Pulmonary artery endothelial cell (primary cell): Measurements from ENCODE around the gene GALNT2. TPM values are rescaled to one million over a fixed set of nuclear protein-coding genes. Genes with fewer than 3 reads are reported as not detected.

Experiments
- DNase-seq: peaks from one replicate; pipeline ENCODE4 v3.0.0-alpha.2; 2011; ENCODE audit warnings: low read depth, low spot score
- total RNA-seq: library from RNA; depleted of rRNA; stranded (reverse); fragments of >200 nt; gene quantifications from 2 replicates; pipeline ENCODE4 v1.2.3, GENCODE V29; 2014

The GALNT2 gene
- total RNA-seq, 1 donor from 2014 or later = 90.9 TPM

GRCh38 chr1:230291731-230292620, 224.9 kb downstream of the GALNT2 start:
- DNase-seq = no peak

GRCh38 chr1:230292689-230293389, 225.8 kb downstream of the GALNT2 start:
- DNase-seq = no peak

GRCh38 chr1:230293390-230293700, 226.3 kb downstream of the GALNT2 start:
- no peak for DNase-seq

- DNase-seq = no peak
Measured at GRCh38 chr1:230295367-230295766, 228.3 kb downstream of the GALNT2 start.

- no peak for DNase-seq
Measured at GRCh38 chr1:230299191-230300006, 232.4 kb downstream of the GALNT2 start.

- no peak for DNase-seq
Measured at GRCh38 chr1:230300322-230301301, 233.6 kb downstream of the GALNT2 start.

- DNase-seq = no peak
Measured at GRCh38 chr1:230301322-230301721, 234.3 kb downstream of the GALNT2 start.

GRCh38 chr1:230301822-230302221, 234.8 kb downstream of the GALNT2 start:
- no peak for DNase-seq

GRCh38 chr1:230303069-230303468, 236.0 kb downstream of the GALNT2 start:
- DNase-seq = no peak

GRCh38 chr1:230303822-230304221, 236.8 kb downstream of the GALNT2 start:
- peak; percentile 32 for DNase-seq

- DNase-seq = no peak
Measured at GRCh38 chr1:230306169-230306568, 239.1 kb downstream of the GALNT2 start.

- no peak for DNase-seq
Measured at GRCh38 chr1:230307213-230307612, 240.2 kb downstream of the GALNT2 start.

- DNase-seq = peak; percentile 83
Measured at GRCh38 chr1:230308039-230308438, 241.0 kb downstream of the GALNT2 start.

GRCh38 chr1:230308821-230309220, 241.8 kb downstream of the GALNT2 start:
- no peak for DNase-seq

- no peak for DNase-seq
Measured at GRCh38 chr1:230309646-230310177, 242.7 kb downstream of the GALNT2 start.

GRCh38 chr1:230310381-230311163, 243.5 kb downstream of the GALNT2 start:
- DNase-seq = peak; percentile 29

- no peak for DNase-seq
Measured at GRCh38 chr1:230312676-230313075, 245.6 kb downstream of the GALNT2 start.

GRCh38 chr1:230313453-230314141, 246.6 kb downstream of the GALNT2 start:
- no peak for DNase-seq

- DNase-seq = no peak
Measured at GRCh38 chr1:230314142-230314470, 247.1 kb downstream of the GALNT2 start.
